Activated CD4-positive, alpha-beta T cell treated with anti-CD3 and anti-CD28 coated beads, Interleukin-2, Interleukin-4, amounts not matched to agents 100 ng/mL and 50 ng/mL, durations not matched to agents 16 hours and 8 hours (primary cell): Measurements from ENCODE around the gene GSK3A.

Experiments used
- DNase-seq: peaks from one replicate; pipeline ENCODE4 v3.0.0-alpha.2; 2020; ENCODE audit warnings: low spot score

Gene GSK3A

GRCh38 chr19:42242512-42243409 is at the start of gene GSK3A:
GSK3A (minus strand) TSS chr19:42242602; CDS start chr19:42242465, 137 bp downstream.
- peak; percentile 97 for DNase-seq

GRCh38 chr19:42291435-42291810 is 49.0 kb upstream of the GSK3A start:
- DNase-seq: no peak

DNA sequence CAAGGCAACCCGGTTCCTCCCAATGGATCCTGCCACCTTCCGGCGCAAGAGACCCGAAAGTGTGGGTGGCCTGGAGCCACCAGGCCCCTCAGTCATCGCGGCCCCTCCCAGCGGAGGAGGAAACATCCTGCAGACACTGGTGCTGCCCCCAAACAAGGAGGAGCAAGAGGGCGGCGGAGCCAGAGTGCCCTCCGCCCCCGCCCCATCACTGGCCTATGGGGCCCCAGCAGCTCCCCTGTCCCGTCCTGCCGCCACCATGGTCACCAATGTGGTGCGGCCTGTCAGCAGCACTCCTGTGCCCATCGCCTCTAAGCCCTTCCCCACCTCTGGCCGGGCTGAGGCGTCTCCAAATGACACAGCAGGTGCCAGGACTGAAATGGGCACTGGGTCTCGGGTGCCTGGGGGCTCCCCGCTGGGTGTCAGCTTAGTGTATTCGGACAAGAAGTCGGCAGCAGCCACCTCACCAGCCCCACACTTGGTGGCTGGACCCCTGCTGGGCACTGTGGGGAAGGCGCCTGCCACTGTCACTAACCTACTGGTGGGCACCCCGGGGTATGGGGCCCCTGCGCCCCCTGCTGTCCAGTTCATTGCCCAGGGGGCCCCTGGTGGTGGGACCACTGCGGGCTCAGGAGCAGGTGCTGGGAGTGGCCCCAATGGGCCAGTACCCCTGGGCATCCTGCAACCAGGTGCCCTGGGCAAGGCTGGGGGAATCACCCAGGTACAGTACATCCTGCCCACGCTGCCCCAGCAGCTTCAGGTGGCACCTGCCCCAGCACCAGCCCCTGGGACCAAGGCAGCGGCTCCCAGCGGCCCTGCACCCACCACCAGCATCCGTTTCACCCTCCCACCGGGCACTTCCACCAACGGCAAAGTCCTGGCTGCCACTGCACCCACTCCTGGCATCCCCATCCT is 48.4 kb upstream of the GSK3A start:
- DNase-seq: peak; percentile 36

- DNase-seq: no peak
Observed at GRCh38 chr19:42290136-42290522, 47.7 kb upstream of the GSK3A start.

GRCh38 chr19:42289556-42290041 is 47.2 kb upstream of the GSK3A start:
- no peak for DNase-seq

- DNase-seq: no peak
Observed at GRCh38 chr19:42288881-42289555, 46.6 kb upstream of the GSK3A start.

DNA sequence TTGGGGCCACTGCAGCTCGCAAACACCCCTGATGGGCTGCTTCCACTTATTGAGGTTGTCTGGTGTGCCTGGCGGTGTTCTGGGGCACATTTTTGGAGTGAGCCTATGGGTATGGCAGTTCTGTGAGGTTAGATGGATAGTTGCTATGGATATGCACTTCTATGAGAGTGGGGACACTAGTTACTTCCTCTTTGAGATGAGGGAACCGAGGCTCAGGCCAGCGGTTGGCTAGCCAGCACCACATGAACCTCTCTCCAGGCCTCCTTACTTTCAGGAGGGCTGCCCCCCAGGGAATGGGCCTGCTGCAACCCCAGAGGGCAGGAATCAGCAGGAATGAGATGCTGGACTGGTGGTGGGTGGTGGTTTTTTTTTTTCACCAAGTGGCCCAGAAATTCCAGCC is 46.0 kb upstream of the GSK3A start:
- DNase-seq: no peak

DNA sequence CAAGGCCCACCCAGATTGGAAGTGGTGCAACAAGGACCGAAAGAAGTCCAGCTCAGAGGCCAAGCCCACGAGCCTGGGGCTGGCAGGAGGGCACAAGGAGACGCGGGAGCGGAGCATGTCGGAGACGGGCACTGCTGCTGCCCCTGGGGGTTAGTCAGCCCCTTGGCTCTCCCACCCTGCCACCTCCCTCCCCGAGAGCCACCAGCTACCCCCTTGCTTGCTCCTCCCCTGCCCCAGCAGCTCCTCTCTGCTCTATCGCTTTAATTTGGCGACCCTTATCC is 45.4 kb upstream of the GSK3A start:
- DNase-seq: no peak

DNA sequence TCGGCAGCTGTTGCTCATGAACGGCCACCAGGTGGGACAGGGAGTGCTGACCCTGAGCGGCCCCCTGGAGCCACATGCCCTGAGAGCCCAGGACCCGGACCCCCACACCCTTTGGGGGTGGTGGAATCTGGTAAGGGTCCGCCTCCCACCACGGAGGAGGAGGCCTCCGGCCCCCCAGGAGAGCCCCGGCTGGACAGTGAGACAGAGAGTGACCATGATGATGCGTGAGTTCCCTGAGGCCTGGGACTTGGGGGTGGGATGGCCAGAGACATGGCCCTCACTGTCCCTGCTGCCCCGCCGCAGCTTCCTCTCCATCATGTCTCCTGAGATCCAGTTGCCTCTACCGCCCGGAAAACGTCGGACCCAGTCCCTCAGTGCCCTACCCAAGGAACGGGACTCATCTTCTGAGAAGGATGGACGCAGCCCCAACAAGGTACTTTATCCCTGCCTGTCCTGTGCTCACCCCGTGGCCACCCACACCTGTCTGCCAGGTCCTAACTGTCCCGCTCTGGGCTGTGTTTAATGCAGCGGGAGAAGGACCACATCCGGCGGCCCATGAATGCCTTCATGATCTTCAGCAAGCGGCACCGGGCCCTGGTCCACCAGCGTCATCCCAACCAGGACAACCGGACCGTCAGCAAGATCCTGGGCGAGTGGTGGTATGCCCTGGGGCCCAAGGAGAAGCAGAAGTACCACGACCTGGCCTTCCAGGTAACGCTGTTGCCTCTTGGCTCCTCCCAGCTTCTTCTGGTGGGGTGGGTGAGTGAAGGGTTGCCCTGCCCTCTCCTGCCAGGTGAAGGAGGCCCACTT is 44.8 kb upstream of the GSK3A start:
- no peak for DNase-seq

DNA sequence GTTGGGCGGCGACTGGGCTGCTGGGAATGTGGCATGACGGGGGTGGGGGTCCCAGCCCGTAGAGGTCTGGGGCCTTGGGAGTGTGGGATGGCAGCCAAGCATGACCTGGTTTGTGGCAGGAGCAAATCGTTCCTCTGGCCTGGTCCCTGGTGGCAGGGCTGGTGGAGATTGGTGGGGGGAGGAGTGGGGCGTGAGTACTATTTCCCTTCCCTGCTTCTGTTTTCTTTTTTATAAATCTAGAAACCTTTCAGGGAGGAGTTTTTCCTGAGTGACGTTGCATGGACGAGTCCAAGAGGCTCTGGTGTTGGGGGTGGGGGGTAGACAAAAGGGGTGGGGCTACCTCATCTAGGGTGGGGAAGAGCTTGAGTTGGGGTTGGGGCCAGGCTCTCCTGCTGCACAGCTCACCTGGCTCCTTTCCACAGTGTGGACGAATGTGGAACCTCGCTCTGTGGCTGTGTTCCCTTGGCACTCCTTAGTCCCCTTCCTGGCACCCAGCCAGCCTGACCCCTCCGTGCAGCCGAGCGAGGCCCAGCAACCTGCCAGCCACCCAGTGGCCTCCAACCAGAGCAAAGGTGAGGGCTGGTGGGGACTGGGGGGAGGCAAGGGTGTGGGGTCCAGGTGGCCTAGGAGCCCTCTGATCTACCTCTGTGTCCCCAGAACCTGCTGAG is 44.1 kb upstream of the GSK3A start:
- DNase-seq: no peak

DNA sequence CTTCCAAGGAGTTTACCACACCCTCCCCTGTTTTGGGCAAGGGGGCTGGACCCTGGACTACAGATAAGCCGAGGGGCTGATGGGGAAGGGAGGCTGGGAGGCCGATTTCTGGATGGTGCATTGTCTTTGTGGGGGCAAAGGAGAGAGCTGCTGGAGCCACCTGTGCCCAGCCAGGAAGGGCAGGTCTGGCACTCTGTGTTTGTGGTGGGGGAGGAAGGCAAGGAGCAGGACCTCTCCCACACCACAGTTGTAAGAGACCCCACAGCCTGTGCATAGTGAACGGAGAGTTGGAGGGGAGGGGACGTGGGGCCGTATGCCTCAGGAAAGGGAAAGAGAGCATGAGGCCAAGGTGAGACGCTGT is 43.6 kb upstream of the GSK3A start:
- DNase-seq: no peak

- DNase-seq: no peak
Observed at GRCh38 chr19:42285541-42285941, 43.1 kb upstream of the GSK3A start.

- no peak for DNase-seq
Observed at GRCh38 chr19:42284591-42285341, 42.4 kb upstream of the GSK3A start.

DNA sequence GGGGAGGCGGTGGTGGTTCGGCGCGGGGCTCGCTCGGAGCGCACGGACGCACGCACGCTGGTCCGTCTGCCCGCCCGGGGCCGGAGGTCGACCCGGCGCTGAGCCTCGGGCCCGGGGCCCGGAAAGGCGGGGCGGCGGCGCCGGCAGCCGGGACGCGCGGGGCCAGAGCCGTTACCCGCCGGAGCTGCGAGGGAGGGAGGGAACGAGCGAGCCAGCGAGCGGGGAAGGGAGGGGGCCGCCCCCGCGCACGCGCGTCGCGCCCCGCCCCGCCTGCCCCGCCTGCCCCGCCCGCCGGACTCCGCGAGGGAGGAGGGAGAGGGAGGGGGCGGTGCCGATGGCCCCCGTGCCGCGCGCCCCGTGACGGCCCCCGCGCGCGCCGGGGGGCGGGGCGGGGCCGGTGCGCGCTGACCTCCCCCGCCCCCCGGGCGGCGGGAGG is 41.7 kb upstream of the GSK3A start:
- DNase-seq: peak; percentile 86

DNA sequence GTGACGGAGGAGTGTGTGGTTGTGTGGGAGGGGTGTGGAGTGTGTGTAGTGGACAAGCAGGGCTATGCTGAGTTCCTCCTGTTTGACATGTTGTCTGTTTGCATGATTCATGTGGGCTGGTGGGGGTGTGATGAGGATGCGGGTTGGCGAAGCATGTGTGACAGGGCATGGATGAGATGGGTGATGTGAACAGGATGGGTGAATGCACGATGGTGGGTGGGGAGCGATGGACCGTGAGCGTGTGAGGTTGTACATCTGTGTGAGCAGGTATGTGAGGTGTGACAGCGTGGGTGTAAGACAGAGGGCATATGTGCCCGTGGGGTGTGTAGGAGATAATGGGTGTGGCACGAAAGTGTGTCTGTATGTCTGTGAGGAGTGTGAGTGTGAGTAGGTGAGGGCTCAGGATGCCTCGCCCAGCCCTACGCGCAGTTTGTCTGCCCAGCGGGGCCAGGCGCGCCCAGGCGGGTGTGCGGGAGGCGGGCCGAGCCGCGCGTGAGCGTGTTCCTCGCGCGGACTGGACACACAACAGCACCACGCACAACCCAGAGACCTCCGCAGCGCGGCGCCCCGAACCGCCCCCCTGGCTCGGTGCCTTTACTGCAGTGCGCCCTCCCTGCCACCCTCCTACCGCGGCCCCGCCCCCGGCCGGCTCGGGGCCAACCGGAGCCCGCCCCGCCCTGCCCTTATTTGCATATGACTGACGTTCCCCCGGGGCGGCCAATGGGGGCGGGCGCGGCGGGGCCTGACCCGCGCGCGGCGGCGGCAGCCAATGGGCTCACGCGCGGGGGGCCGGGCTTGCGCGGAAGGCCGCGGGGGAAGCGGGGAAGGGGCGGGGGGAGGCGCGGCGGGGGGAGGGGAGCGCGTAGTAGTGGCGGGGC is 41.0 kb upstream of the GSK3A start:
- DNase-seq: peak; percentile 96

DNA sequence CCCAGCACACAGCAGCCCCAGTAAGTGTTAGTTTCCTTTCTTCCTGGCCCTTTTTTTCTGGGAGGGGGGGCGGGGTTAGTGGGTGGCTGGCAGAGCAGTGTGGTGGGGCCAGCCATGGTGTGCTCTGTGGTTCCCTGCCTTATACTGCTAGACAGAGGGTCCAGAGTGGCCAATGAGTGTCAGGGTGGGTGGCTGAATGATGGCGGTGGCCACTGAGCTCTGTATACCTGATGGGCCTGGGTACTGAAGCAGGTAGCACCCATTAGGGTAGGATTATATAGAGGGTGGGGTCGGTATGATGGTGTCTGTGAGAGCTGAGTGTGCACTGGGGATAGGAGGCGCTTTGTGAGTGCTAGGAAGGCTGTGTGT is 40.4 kb upstream of the GSK3A start:
- no peak for DNase-seq

DNA sequence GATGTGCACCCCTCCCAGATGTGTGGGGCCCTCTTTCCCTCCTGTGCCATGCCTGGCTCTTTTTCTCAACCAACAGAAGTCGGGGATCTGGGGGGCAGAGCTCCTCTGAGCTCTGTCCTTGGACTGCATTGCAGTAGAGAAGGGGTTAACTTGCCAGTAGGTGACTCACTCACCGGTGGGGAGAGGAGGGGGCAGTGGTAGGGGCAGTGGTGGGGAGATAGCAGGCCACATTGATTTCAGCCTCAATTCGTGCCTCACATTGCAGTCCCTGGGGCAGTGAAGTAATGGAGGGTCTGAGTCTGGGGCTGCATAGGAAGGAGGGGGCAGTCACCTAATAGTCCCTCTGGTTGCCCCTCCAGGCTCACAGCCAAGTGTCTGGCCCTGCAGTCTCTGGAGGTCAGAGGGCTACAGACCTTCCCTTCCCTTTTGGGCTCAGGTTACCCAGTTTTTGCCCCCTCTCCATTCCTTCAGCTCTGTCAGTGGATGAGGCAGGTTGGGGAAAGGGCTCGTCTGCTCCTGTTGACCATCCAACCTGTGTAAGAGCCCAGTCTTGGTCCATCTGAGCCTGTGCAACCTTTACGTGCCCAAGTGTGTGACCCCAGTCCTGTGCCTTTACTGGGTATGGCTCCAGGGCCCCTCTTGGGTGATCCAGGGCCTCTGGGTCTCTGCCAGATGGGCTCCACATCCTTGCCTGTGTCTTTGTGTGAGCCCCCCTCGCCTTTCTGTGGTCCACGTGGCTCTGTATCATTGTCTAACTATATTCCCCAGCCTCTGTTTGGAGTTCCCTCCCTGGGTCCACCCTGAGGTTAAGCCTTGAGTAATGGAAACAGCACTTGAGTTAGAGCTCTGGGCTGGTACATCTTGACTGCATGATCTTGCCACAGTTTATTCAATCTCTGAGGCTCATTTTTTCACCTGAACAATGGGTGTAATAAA is 39.7 kb upstream of the GSK3A start:
- no peak for DNase-seq

DNA sequence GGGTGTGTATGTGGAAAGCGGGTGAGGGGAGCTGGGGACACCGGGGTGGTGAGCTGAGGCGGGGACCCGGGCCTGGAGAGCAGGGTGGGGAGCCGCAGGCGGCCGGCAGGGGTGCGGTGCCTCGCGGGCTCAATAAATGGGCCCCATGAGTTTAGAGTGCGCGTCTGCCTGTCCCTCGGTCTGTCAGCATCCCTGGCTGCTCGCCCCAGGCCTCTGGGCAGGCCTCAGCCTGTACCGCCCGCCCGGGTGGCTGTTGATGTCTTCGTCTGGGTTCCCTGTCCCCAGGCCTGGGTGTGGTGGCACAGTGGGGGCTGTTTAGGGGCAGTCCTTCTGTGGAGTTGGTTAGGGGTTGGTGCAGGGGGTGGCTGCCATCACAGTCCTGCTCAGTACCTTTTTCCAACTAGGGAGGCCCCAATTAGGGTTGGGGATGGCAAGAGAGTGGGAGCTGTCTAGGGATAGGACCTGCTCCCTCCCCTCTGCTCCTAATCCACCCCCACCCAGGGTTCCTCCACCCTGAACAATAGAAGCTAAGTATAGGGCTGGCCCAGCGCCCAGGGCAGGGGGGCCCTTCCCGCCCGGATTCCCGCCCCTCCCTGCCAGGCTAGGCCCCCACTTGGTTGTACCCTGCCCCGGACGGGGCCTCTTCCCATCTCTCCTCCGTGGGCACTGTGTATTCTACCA is 38.9 kb upstream of the GSK3A start:
- DNase-seq: peak; percentile 27
